CD4-positive, alpha-beta T cell treated with Interleukin-4 for 1 hour (primary cell): ENCODE data around the gene ZNF575.
"Not testable (repeated sequence)": the region's sequence is repeated elsewhere in the genome, so short reads cannot be mapped to it uniquely, and the experiment has no call there.

Experiments used
- DNase-seq, 2 donors: peaks; one replicate each; pipeline ENCODE4 v3.0.0-alpha.2; 2020 to 2022

Gene ZNF575

GRCh38 chr19:43545981-43546380 is 13.0 kb downstream of the ZNF575 start:
- no peak for DNase-seq

GRCh38 chr19:43546581-43546980 is 13.6 kb downstream of the ZNF575 start:
- no peak for DNase-seq

- not testable (repeated sequence) for DNase-seq
Observed at GRCh38 chr19:43547926-43548325, 14.9 kb downstream of the ZNF575 start.

- DNase-seq: no peak
Observed at GRCh38 chr19:43548706-43549105, 15.7 kb downstream of the ZNF575 start.

- DNase-seq: no peak
Observed at GRCh38 chr19:43551399-43552197, 18.6 kb downstream of the ZNF575 start.

GRCh38 chr19:43552198-43552450 is 19.1 kb downstream of the ZNF575 start:
- no peak for DNase-seq

GRCh38 chr19:43552616-43553015 is 19.6 kb downstream of the ZNF575 start:
- no peak for DNase-seq

- DNase-seq: no peak
Observed at GRCh38 chr19:43553656-43554055, 20.7 kb downstream of the ZNF575 start.

- no peak for DNase-seq
Observed at GRCh38 chr19:43554317-43554895, 21.4 kb downstream of the ZNF575 start.

GRCh38 chr19:43555185-43555770 is 22.3 kb downstream of the ZNF575 start:
- DNase-seq: peak; percentile 86 to 89

GRCh38 chr19:43560687-43561086 is 27.7 kb downstream of the ZNF575 start:
- DNase-seq: no peak

GRCh38 chr19:43561139-43561970 is 28.4 kb downstream of the ZNF575 start:
- DNase-seq: no peak

GRCh38 chr19:43562226-43562697 is 29.3 kb downstream of the ZNF575 start:
- DNase-seq: no peak

- DNase-seq: peak; percentile 92
Observed at GRCh38 chr19:43562698-43563241, 29.8 kb downstream of the ZNF575 start.

GRCh38 chr19:43563816-43564457 is 30.9 kb downstream of the ZNF575 start:
- DNase-seq: no peak

GRCh38 chr19:43564800-43565199 is 31.8 kb downstream of the ZNF575 start:
- DNase-seq: no peak

- no peak for DNase-seq
Observed at GRCh38 chr19:43569657-43570056, 36.7 kb downstream of the ZNF575 start.

- no peak for DNase-seq
Observed at GRCh38 chr19:43570174-43570791, 37.3 kb downstream of the ZNF575 start.

- DNase-seq: no peak
Observed at GRCh38 chr19:43572171-43572588, 39.2 kb downstream of the ZNF575 start.

GRCh38 chr19:43574424-43575155 is 41.6 kb downstream of the ZNF575 start:
- DNase-seq: no peak
